GM19397 (cell line): ENCODE measurements around the gene CREB3L2.

Experiments
- ATAC-seq: cut with Tn5 transposase; IDR thresholded peaks from one replicate; pipeline ENCODE4 v1.9.1; 2021; ENCODE audit warnings: mild to moderate bottlenecking, moderate library complexity; ENCODE audit not compliant: unreplicated experiment

CREB3L2 gene

DNA sequence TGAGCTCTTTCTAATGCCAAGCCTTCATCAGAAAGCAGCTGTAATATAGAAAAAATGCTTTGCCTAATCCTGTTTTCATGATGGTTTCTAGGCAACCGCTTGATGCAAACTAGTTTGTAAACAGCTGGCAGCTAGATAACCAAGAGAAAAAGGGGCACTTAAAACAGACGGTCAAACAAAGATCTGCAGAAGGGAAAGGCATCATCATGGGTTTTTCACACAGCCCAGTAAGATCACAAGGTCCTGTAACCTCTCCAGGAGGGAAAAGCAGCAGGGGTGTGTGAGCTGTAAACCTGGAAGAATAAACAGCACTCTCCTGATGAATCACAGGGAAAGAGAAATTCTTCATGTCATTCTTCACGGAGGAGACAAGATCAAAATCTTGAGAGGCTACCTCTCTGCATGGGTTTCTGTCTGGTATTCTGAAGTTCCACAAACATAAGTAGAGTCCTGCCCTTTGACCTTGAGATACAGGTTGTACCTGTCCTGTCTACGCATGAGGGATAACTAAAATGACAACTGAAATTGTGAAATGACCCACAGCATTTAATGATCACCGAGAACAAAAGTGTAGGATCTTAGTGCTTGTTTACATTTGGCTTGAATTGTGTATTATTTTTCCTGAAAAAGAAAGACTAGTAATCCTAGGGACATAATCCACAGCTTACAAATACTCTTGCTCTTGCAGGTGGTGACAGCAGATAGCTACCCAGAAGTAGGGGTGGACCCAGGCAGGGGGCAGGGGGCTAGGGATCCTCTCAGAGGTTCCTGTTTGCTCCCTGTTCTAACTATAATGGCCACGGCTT, 48.0 kb downstream of the CREB3L2 start:
- peak; percentile 53 for ATAC-seq

DNA sequence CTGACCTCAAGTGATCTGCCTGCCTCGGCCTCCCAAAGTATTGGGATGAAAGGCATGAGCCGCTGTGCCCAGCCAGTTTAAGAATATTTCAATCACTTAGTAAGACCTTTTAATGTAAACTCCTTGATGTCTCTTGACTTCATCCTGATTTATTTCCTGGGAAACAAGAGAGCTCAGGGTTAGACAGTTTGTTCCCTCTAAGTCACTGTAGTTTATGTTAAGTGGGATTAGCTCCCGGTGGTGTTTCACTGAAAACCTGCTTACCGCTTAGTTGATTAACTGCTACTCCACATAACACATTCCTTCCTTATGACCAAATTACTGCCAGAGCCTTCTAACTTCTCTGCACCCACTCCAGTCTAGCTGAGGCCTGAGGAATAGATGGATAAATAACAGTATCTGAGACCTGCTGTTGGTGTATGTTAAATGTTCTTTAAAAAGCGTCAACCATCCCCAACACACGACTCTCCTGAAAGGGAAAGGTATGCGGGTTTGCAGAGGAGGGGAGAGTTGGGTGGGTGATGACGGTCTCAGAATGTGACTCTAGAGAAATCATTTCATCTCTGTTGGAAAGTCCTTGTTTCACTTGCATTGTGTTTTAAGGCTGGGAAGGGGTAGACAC, 48.7 kb downstream of the CREB3L2 start:
- no peak for ATAC-seq

DNA sequence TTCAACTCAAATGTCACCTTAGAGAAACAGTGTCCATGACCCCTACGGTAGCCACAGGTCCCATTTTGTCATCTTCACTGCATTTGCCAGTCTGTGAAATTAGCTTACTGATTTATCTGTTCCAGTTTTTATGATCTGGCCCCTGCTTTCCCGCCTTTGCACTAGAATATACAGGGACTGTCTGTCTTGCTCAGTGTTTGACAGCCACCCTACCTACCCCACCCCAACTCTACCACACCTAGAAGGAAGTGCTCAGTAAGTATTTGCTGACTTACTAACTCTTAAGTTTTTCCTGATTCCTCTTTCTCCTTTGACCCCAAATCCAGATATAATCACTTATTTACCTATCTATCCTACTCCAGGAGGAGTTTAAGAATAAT, 49.5 kb downstream of the CREB3L2 start:
- no peak for ATAC-seq

GRCh38 chr7:137951700-137952425, 50.0 kb downstream of the CREB3L2 start:
- no peak for ATAC-seq

DNA sequence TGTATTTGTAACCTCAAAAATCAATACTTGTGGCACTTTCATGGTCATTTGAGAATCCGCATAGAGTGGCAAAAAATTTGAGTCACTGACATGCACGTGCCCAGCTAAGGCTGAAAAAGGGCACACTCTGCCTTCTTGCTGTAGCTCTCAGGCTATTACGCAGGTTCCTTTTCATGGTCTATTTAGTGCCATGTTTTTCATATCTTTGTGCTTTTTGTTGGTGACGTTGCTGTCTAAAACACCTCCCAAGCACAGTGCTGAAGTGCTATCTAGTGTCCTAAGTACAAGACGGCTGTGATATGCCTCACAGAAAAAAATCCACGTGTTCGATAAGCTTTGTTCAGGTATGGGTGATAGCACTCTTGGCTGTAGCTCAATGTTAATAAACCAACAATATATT, 50.9 kb downstream of the CREB3L2 start:
- ATAC-seq = no peak

DNA sequence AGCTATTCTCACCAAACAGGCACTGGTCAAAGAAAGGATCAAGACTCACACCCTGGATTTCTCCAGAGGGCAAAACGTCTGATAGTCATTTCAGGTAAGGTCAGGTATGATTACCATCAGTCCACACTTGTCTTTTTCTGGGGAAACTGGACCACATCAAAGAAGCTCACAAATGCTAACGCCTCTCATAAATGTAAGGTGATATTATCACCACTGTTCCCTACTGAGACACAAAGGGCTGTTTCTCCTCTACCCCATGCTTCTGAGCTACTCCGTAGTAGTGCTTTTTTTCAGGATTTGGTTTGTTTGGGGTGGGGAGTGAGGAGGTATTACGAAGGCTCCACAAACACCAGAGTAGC, 51.6 kb downstream of the CREB3L2 start:
- no peak for ATAC-seq

DNA sequence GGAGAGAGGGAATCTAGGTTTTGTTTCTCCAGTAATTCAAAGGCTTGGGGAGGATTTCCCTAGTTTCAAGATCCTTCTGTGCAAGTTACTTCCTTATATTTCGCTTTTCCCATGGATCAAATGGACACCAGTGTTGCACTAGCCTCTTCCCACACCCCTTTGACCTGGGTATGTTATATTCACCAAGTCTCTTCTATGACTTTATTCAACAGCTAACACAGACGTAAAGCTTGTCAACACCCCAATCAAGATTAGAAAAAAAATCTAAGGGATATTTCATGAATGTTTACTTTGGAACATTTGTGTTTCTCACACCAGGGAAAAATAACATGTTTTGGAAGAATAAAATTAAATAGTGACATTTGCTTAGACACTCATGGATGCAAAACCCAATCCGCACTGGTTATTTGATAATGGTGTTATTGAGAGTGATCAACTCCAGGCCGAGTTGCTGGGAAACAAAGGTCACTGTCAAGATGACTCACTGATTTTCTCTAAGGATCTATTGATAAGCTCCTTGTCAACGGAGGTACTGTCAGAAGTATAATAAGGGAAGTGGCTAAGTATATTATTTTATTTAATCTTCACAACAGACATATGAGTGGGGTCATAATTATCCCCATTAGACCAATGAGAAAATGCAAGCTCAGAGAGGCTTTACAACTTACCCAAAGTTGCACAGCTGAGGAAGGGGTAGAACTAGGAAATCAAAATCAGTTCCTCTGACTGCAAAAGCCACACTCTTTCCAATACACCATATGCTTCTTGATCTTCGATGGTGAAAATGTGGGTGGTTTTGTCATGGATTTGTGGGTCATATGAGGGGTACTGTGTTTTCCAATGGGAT, 52.2 kb downstream of the CREB3L2 start:
- ATAC-seq = no peak

GRCh38 chr7:137948845-137949330, 53.0 kb downstream of the CREB3L2 start:
- ATAC-seq = no peak

GRCh38 chr7:137948083-137948844, 53.6 kb downstream of the CREB3L2 start:
- no peak for ATAC-seq

DNA sequence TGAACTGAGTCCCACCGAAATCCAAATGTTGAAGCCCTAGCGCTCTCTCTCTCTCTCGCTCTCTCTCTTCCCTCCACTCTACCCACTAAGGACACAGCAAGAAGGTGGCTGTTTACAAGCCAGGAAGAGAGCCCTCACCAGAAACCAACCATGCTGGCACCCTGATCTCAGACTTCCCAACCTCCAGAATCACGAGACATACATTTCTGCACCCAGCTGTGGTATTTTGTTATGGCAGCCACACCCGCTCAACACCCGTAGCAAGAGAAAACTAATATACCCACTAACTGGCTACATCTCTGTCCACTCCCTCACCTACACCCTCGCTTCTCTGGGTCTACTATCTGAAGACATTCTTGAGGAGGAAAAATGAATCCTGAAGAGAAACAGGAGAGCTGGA, 54.8 kb downstream of the CREB3L2 start:
- no peak for ATAC-seq

DNA sequence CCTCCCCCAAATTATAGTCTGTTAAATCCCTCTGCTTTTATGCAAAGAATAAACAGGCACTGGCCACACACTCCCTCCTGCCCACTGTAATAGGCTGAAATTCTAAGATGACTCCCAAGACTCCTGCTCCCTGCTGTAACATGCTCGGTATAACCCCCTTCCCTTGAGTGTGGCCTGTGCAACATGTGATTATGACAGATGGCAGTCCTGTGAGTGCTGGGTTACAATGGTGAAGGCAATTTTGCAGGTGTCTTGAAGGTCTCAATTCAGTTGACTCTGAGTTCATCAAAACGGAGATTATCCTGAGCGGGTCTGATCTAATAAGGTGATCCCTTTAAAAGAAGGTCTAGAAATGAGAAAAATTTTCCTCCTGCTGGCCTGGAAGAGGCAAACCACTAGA, 55.9 kb downstream of the CREB3L2 start:
- ATAC-seq = no peak

- no peak for ATAC-seq
Observed at GRCh38 chr7:137944168-137944567, 57.7 kb downstream of the CREB3L2 start.

DNA sequence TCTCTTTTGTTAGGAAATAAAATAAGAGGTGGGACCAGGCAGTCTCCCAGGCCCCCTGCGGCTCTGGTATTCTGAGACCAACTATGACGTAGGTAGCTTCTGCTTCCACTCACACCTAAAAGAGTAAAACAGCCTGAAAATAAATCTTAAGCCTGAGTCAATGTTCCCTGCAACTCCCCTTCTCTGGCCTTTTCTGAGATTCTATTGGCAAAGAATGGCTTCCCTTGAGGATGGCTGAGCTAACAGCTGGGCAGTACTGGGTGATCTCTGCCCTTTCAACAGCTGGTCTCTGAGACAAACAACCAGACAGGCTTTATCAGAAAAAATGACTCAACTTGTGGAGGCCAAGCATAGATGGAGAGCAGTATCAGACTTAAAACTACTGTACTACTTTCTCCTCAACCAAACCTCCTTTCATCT, 58.7 kb downstream of the CREB3L2 start:
- no peak for ATAC-seq

- no peak for ATAC-seq
Observed at GRCh38 chr7:137942484-137943115, 59.3 kb downstream of the CREB3L2 start.

- no peak for ATAC-seq
Observed at GRCh38 chr7:137940656-137941518, 61.0 kb downstream of the CREB3L2 start.

DNA sequence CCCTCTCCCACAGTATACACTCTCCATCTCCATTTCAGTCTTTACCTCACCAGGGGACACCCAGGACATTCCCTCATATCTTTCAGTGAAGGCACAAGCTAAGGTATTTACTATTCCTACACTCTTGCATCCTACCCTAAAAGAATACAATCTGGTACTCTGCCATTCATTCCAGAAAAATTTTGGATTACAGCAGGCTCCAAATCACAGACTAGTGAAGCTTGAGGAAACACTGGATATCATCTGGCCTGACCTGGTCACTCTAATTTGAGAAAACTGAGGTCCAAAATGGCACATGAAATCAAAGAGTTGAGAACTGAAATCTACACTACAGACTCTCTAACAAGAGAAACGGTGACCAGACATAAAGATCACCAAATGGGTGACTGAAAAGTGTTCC, 61.7 kb downstream of the CREB3L2 start:
- ATAC-seq = no peak

DNA sequence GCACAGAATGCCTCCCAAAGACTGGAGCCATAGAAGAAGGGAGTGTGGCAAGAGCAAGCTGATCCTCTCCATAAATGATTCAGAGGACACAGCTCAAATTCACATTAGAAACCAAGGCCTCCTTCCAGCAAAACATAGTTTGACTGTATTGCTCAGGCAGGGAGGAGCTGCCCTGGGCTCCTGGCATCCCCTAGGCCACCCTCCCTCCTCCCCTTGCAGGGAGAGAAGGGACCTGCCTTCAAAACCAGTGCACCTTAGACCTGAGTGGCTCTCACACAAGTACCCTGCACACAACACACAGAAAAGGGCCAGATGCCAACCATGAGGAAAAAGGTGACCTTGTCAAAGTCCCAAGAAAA, 64.7 kb downstream of the CREB3L2 start:
- no peak for ATAC-seq

DNA sequence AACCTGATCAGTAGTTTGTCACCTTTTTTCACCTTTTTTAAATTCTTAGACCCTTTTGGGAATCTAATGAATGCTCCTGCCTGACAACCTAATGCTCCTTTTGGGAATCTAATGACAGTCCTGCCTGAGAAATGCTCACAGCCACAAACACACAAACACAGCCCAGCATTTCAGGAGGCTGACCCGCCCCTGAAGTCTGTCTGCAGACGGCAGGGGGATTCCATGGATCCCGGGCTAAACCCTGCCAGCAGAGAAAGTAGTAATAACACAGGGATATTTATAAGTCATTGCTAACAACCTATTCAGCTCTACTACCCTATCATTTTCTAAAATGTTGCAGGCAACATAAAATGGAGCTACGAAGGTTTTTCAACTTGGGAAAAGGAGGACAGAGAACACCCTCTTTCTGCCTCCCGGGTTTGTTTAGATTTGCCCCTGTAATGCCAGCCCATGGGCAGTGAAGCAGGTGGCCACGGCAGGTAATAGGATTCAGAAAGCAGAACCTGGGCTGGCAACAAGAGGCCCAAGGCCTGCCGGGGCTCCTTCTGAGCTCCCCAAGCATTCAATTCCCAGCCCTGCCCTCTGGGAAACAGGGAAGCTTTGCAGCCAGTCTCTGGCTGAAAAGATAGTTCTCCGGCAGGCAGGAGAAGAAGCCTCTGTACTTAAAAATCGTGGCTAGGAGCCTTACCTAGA, 65.2 kb downstream of the CREB3L2 start:
- no peak for ATAC-seq
